H7 (cell line): ENCODE data around the gene SPNS1. TPM values are rescaled to one million over a fixed set of nuclear protein-coding genes. Genes with fewer than 3 reads are reported as not detected.
"Not testable (repeated sequence)": the region's sequence is repeated elsewhere in the genome, so short reads cannot be mapped to it uniquely, and the experiment has no call there.

Source experiments
- DNase-seq: peaks from one replicate; pipeline ENCODE4 v3.0.0; 2012
- H3K27me3 ChIP-seq: 2 replicates; pipeline ENCODE4 v1.6.0; 2011; ENCODE audit warnings: mild to moderate bottlenecking, low read length; ENCODE audit not compliant: control insufficient read depth, insufficient read depth
- H3K36me3 ChIP-seq: replicated peaks from 2 replicates; pipeline ENCODE4 v1.5.1; 2011; ENCODE audit warnings: low read length; ENCODE audit not compliant: control insufficient read depth, insufficient read depth
- H3K4me3 ChIP-seq: 2 replicates; pipeline ENCODE4 v1.5.1; 2011; ENCODE audit warnings: low read depth, mild to moderate bottlenecking, control low read depth, low read length, moderate library complexity; ENCODE audit not compliant: insufficient read depth
- total RNA-seq: library from RNA; depleted of rRNA; stranded (reverse); fragments of >200 nt; shearing (Covaris generic); gene quantifications from 2 replicates; pipeline ENCODE4 v1.2.3, GENCODE V29; 2014; rRNA removed

The SPNS1 gene, protein sequence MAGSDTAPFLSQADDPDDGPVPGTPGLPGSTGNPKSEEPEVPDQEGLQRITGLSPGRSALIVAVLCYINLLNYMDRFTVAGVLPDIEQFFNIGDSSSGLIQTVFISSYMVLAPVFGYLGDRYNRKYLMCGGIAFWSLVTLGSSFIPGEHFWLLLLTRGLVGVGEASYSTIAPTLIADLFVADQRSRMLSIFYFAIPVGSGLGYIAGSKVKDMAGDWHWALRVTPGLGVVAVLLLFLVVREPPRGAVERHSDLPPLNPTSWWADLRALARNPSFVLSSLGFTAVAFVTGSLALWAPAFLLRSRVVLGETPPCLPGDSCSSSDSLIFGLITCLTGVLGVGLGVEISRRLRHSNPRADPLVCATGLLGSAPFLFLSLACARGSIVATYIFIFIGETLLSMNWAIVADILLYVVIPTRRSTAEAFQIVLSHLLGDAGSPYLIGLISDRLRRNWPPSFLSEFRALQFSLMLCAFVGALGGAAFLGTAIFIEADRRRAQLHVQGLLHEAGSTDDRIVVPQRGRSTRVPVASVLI
- total RNA-seq = 58.6 and 65.3 TPM in 2 replicates

DNA sequence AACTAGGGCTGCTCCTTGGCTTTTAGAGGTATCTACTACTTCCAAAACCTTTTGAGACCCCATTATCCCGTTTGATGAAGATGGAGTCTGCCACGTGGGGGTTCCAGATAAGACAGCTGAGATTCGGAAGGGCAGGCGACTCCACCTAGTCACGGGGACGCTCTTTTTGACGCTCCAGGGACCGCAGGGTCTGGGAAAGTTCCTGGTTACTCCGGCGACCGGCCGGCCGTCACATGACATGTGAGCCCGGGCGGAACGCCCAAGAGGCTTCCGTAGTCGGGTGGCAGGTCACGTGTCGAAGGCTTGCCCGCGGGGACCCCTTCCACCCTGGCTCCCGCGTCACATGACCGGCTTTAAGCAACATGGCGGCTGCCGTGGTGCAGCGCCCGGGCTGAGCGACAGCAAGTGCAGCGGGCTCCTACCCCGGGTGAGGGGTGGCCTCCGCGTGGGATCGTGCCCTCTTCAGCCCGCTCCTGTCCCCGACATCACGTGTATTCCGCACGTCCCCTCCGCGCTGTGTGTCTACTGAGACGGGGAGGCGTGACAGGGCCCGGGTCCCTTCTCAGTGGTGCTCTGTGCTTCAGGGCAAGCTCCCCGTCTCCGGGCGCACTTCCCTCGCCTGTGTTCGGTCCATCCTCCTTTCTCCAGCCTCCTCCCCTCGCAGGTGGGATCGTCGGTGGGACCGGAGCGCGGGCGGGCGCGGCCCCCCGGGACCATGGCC lies at the start of gene SPNS1:
Gene SPNS1 (plus strand): TSS at position 342 of the 721 bp plus-strand sequence. CDS start 374 bp downstream, at position 716.
- DNase-seq = peak; percentile 99
- Histone ChIP-seq H3K4me3 (peak within 1 kb of the TSS; percentile 85), H3K27me3 (no peaks in the 10 kb centered on the region), H3K36me3 (peaks cover 2% of the 10 kb centered on the region)

DNA sequence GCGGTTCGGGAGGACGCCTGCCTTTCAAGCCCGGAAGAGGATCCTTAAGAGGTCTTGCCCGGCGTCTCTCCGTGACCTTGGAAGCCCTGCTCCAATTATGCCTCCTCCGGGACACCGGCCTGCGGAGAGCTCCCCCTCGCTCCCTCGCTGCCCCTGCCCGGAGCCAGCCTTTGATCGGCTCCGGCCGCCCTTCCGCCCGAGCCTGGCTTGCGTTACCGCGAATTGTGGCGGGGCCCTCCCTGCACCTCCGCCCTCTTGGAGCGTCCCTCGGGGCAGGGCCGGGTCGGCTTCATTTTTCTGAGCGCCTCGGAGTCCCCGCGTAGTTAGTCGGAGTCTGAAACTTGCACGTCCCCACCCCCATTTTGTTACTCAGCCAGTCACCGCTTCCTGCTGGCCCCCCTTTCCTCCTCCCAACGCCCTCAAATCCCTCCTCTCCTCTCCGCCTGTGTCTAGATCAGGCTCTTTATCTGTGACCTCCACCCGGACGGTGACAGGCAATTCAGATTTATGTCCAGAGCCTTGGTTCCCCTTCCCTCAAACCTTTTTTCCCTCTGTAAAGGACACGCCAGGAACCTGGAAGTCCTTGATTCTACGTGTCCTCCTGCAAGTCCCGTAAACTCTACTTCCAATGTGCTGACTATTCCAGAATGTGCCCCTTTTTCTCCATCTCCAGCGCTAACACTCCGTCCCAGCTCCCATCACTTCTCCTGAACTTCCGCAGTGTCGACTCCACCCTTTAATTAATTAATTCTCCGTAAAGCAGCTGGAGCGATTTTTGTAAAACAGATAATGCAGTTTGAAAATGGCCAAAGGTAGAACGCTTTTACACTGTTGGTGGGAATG lies 49.0 kb upstream of the SPNS1 start:
- Histone ChIP-seq H3K27me3 (no peaks in the 10 kb centered on the region), H3K36me3 (peaks cover 2% of the 10 kb centered on the region; the same call in 1 of the 2 replicates), H3K4me3 (peak overlapping the region; percentile 76)
- no peak for DNase-seq

DNA sequence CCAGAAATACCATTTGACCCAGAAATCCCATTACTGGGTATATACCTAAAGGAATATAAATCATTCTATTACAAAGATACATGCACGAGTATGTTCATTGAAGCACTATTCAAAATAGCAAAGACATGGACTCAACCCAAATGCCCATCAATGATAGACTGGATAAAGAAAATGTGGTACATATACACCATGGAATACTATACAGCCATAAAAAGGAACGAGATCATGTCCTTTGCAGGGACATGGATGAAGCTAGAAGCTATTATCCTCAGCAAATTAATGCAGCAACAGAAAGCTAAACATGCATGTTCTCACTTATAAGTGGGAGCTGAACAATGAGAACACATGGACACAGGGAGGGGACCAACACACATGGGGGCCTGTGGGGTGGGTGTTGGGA lies 48.3 kb upstream of the SPNS1 start:
- not testable (repeated sequence) for H3K36me3 ChIP-seq, DNase-seq, H3K27me3 ChIP-seq
- peak overlapping the region; percentile 76; the same call in 1 of the 2 replicates for H3K4me3 ChIP-seq

DNA sequence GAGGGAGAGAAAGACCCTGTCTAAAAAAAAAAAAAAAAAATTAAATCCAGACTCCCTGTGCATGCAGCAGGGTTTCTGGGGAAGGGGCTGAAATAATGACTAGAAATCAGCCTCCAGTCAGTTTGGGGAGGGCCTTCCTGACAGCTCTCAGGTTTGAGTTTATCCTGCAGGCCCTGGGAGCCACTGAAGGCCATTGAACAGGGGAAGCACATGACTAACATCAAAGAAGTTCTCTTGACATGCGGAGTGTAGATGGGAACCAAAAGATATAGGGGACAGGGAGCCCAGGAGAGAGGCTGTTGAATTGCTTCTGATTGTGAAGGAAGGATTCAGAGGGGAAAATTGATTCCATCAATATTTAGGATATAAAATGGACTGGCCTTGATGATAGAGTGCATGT lies 46.8 kb upstream of the SPNS1 start:
- no peak for DNase-seq
- Histone ChIP-seq H3K36me3 (no peaks in the 10 kb centered on the region), H3K27me3 (no peaks in the 10 kb centered on the region), H3K4me3 (no peak overlapping the region)

DNA sequence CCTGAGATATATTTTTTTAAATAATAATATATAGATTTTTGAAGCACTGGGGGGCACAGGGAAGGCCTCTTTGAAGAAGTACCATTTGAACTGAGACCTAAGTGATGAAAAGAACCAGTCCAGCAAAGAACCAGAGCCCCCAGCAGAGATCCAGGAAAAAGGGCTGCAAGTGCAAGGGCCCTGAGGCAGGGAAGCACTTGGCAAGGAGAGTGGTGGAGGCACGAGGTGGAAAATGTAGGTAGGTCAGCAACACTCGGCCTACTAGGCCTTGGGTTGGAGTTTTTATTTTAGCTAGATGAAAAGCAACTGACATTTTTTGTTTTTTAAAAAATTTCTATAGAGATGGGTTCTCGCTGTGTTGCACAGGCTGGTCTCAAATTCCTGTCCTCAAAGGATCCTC lies 44.4 kb upstream of the SPNS1 start:
- H3K27me3 ChIP-seq = no peaks in the 10 kb centered on the region
- DNase-seq = no peak
- no peak overlapping the region for H3K4me3 ChIP-seq
- no peaks in the 10 kb centered on the region for H3K36me3 ChIP-seq

DNA sequence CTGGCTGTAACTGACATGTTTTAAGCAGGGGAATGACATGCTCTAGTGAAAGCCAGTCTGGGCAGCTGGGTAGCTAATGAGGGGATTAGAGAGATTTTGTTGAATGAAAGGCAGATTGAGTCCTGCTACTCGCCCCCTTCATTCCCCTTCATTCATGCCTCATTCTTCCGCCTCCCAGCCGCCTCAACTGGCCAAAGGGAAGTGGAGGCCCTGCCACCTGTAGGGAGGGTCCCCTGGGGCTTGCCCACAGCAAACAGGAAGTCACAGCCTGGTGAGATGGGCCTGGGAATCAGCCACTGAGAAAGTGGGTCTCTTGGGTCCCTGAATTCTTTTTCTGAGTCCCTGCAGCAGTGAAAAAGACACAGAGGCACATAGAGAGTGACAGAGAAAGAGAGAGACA lies 43.9 kb upstream of the SPNS1 start:
- Histone ChIP-seq H3K36me3 (no peaks in the 10 kb centered on the region), H3K4me3 (no peak overlapping the region), H3K27me3 (no peaks in the 10 kb centered on the region)
- peak; percentile 26 for DNase-seq

DNA sequence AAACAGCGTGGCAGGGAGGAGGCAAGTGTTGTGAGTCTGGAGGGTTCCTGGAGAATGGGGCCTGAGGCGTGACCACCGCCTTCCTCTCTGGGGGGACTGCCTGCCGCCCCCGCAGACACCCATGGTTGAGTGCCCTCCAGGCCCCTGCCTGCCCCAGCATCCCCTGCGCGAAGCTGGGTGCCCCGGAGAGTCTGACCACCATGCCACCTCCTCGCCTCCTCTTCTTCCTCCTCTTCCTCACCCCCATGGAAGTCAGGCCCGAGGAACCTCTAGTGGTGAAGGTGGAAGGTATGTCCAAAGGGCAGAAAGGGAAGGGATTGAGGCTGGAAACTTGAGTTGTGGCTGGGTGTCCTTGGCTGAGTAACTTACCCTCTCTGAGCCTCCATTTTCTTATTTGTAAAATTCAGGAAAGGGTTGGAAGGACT lies 42.8 kb upstream of the SPNS1 start, which contains the start of gene CD19:
Gene CD19 (plus strand): TSS at position 171 of the 425 bp plus-strand sequence. CDS start 30 bp downstream, at position 201.
- DNase-seq = peak; percentile 28
- Histone ChIP-seq H3K36me3 (no peaks in the 10 kb centered on the region), H3K4me3 (no peak within 1 kb of the TSS), H3K27me3 (no peaks in the 10 kb centered on the region)

DNA sequence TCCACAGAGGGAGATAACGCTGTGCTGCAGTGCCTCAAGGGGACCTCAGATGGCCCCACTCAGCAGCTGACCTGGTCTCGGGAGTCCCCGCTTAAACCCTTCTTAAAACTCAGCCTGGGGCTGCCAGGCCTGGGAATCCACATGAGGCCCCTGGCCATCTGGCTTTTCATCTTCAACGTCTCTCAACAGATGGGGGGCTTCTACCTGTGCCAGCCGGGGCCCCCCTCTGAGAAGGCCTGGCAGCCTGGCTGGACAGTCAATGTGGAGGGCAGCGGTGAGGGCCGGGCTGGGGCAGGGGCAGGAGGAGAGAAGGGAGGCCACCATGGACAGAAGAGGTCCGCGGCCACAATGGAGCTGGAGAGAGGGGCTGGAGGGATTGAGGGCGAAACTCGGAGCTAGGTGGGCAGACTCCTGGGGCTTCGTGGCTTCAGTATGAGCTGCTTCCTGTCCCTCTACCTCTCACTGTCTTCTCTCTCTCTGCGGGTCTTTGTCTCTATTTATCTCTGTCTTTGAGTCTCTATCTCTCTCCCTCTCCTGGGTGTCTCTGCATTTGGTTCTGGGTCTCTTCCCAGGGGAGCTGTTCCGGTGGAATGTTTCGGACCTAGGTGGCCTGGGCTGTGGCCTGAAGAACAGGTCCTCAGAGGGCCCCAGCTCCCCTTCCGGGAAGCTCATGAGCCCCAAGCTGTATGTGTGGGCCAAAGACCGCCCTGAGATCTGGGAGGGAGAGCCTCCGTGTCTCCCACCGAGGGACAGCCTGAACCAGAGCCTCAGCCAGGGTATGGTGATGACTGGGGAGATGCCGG lies 42.0 kb upstream of the SPNS1 start:
- Histone ChIP-seq H3K36me3 (no peaks in the 10 kb centered on the region), H3K27me3 (no peaks in the 10 kb centered on the region), H3K4me3 (no peak overlapping the region)
- peak; percentile 39 for DNase-seq

DNA sequence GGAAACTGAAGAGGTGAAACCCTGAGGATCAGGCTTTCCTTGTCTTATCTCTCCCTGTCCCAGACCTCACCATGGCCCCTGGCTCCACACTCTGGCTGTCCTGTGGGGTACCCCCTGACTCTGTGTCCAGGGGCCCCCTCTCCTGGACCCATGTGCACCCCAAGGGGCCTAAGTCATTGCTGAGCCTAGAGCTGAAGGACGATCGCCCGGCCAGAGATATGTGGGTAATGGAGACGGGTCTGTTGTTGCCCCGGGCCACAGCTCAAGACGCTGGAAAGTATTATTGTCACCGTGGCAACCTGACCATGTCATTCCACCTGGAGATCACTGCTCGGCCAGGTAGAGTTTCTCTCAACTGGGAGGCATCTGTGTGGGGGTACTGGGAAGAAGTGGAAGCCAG lies 41.4 kb upstream of the SPNS1 start:
- peak; percentile 37 for DNase-seq
- Histone ChIP-seq H3K36me3 (no peaks in the 10 kb centered on the region), H3K4me3 (no peak overlapping the region), H3K27me3 (no peaks in the 10 kb centered on the region)

DNA sequence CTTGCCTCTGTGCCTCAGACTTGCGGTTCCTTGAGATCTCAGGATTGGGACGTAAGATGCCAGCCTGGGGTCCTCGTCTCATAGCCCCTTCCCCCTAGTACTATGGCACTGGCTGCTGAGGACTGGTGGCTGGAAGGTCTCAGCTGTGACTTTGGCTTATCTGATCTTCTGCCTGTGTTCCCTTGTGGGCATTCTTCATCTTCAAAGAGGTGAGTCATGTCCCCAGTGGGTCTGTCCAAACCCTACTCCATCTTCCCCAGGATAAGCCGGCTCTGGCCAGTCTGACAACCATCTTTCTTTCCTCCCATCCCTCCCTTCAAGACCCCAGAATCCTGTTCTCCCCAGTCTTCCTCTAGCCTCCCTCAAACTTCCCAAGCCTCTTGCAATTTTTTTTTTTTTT lies 39.2 kb upstream of the SPNS1 start:
- H3K36me3 ChIP-seq = no peaks in the 10 kb centered on the region
- H3K27me3 ChIP-seq = no peaks in the 10 kb centered on the region
- no peak for DNase-seq
- no peak overlapping the region for H3K4me3 ChIP-seq

DNA sequence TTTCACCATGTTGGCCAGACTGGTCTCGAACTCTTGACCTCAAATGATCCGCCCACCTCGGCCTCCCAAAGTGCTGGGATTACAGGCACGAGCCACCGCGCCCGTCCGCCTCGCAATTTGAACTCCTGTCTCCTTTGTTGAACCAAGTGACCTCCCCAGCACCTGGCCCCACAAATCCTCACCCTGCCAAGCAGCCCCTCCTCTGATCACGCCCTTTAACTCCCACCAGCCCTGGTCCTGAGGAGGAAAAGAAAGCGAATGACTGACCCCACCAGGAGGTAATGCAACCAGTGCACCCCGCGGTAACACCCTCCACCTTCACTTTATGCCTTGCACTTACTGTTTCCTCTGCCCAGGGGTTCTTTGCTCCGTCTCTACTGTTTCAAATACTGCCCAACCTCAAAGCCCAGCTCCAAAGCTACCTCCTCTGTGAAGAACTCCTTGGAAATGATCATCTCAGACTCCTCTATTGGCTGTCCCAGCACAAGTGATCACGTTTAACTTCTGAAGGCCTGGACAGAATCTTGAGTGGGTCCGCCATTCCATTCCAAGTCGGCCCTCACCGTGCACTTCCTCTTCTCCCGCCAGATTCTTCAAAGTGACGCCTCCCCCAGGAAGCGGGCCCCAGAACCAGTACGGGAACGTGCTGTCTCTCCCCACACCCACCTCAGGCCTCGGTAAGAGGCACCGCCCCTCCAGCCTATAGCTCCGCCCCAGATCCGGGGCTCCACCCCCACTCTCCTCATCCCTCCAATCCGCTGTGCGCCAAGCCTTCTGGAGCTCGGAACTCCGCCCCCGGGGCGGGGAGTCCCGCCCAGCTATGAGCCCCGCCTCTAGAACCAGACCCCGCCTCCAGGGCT lies 38.4 kb upstream of the SPNS1 start:
- H3K4me3 ChIP-seq = peak overlapping the region; percentile 34
- no peaks in the 10 kb centered on the region for H3K27me3 ChIP-seq
- no peaks in the 10 kb centered on the region for H3K36me3 ChIP-seq
- peak; percentile 99 for DNase-seq

DNA sequence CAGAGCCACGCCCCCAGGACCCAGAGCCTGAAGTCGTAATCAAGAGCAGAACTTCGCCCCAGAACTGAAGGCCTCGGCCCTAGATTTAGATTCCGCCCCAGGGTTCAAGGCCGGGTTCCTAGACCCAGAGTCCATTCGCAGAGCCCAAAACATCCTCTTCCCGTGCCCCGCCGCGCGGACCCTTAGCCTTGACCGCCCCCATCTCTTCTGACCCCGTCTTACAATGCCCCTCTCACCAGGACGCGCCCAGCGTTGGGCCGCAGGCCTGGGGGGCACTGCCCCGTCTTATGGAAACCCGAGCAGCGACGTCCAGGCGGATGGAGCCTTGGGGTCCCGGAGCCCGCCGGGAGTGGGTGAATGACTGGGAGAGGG lies 37.8 kb upstream of the SPNS1 start:
- Histone ChIP-seq H3K36me3 (no peaks in the 10 kb centered on the region), H3K4me3 (no peak overlapping the region), H3K27me3 (no peaks in the 10 kb centered on the region)
- DNase-seq = no peak
